Measurements from ENCODE around the gene TRABD2B.

- TF ChIP-seq, protein P1, sequence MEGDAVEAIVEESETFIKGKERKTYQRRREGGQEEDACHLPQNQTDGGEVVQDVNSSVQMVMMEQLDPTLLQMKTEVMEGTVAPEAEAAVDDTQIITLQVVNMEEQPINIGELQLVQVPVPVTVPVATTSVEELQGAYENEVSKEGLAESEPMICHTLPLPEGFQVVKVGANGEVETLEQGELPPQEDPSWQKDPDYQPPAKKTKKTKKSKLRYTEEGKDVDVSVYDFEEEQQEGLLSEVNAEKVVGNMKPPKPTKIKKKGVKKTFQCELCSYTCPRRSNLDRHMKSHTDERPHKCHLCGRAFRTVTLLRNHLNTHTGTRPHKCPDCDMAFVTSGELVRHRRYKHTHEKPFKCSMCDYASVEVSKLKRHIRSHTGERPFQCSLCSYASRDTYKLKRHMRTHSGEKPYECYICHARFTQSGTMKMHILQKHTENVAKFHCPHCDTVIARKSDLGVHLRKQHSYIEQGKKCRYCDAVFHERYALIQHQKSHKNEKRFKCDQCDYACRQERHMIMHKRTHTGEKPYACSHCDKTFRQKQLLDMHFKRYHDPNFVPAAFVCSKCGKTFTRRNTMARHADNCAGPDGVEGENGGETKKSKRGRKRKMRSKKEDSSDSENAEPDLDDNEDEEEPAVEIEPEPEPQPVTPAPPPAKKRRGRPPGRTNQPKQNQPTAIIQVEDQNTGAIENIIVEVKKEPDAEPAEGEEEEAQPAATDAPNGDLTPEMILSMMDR (IDR thresholded peaks at IDR 0.05), result no peak
- no peak for TF ChIP-seq POLR2A (IDR thresholded peaks at IDR 0.05)
Measured at GRCh38 chr1:47805018-47805417, 192.2 kb downstream of the TRABD2B start.
